B cell (primary cell): ENCODE data around the gene ADCY3. TPM values are rescaled to one million over a fixed set of nuclear protein-coding genes. Genes with fewer than 3 reads are reported as not detected.
A peak's percentile ranks its signal among the peaks of the same experiment; 100 is the strongest.

Source experiments
- ATAC-seq: fragments of 200-7000 bp; cut with Tn5 transposase; one replicate; pipeline ENCODE4 v1.10.0; 2021; ENCODE audit warnings: low read depth, mild to moderate bottlenecking, moderate number of reproducible peaks, moderate library complexity
- CTCF ChIA-PET: fragments of 350-600 bp; sonication (Branson Sonifier 250); formaldehyde crosslinking; loops from one replicate; lab custom pipeline; 2021; ENCODE audit warnings: antibody characterized with exemption, inconsistent platforms; lab: Charles Lee
- POLR2A ChIA-PET: fragments of 350-600 bp; sonication (Branson Sonifier 250); formaldehyde crosslinking; loops from one replicate; lab custom pipeline; 2021; ENCODE audit warnings: antibody characterized with exemption; lab: Charles Lee
- DNase-seq: peaks from one replicate; pipeline ENCODE4 v3.0.0; 2013
- H2AFZ ChIP-seq: 2 replicates; pipeline ENCODE4 v1.6.1; 2012; ENCODE audit warnings: mild to moderate bottlenecking, low read depth, low read length; ENCODE audit not compliant: insufficient read depth, poor library complexity, severe bottlenecking
- H3K27ac ChIP-seq, 2 donors: 1 replicate in 1 of 2; 2 replicates in 1 of 2; pipeline ENCODE4 v1.5.1; 2012 to 2013; ENCODE audit warnings: low read length in 2 of 2, mild to moderate bottlenecking in 2 of 2, moderate library complexity in 1 of 2
- H3K27me3 ChIP-seq, 4 experiments: fragments of 200-600 bp in 1 of 4; sonication (generic) in 1 of 4; replicated peaks in 1 of 4; 1 replicate in 2 of 4; 2 replicates in 2 of 4; pipeline versions ENCODE4 v1.6.1 to v1.7.0; 2013 to 2016; ENCODE audit warnings: low read length in 3 of 4, mild to moderate bottlenecking in 2 of 4, mixed read lengths in 1 of 4, moderate library complexity in 1 of 4; ENCODE audit not compliant: insufficient read depth in 4 of 4, control insufficient read depth in 3 of 4; ENCODE audit errors: control extremely low read depth in 1 of 4
- H3K36me3 ChIP-seq, 2 experiments: replicated peaks in 1 of 2; 1 replicate in 1 of 2; 2 replicates in 1 of 2; pipeline versions ENCODE4 v1.6.1 to v1.7.1; 2013; ENCODE audit warnings: low read length in 1 of 2; ENCODE audit not compliant: insufficient read depth in 2 of 2, control insufficient read depth in 1 of 2; ENCODE audit errors: control extremely low read depth in 1 of 2, extremely low read depth in 1 of 2
- H3K4me1 ChIP-seq, 2 donors: fragments of 200-600 bp in 1 of 2; sonication (generic) in 1 of 2; 1 replicate in 1 of 2; 2 replicates in 1 of 2; pipeline versions ENCODE4 v1.5.1 to v1.6.1; 2013 to 2017; ENCODE audit warnings: low read length in 2 of 2; ENCODE audit not compliant: control insufficient read depth in 2 of 2, insufficient read depth in 2 of 2
- H3K4me2 ChIP-seq: replicated peaks from 2 replicates; pipeline ENCODE3; 2012; ENCODE audit warnings: mild to moderate bottlenecking, low read depth, low read length; ENCODE audit not compliant: poor library complexity, severe bottlenecking
- H3K4me3 ChIP-seq, 5 experiments: fragments of 200-600 bp in 1 of 5; sonication (generic) in 1 of 5; 1 replicate in 3 of 5; 2 replicates in 2 of 5; pipeline versions ENCODE4 v1.5.1 to v1.7.0; 2011 to 2016; ENCODE audit warnings: low read length in 4 of 5, mild to moderate bottlenecking in 4 of 5, low read depth in 2 of 5, control low read depth in 1 of 5, moderate library complexity in 1 of 5; ENCODE audit not compliant: insufficient read depth in 1 of 5; ENCODE audit errors: control extremely low read depth in 1 of 5, extremely low read depth in 1 of 5
- H3K79me2 ChIP-seq: fragments of 200-600 bp; sonication (generic); one replicate; pipeline ENCODE4 v1.6.0; 2016; ENCODE audit warnings: low read length; ENCODE audit not compliant: control insufficient read depth, insufficient read depth
- H3K9ac ChIP-seq: fragments of 200-600 bp; sonication (generic); 2 replicates; pipeline ENCODE4 v1.6.1; 2017; ENCODE audit warnings: mild to moderate bottlenecking, low read length, moderate library complexity
- H3K9me3 ChIP-seq, 3 donors: one replicate each; pipeline versions ENCODE4 v1.6.1 to v1.7.1; 2013; ENCODE audit warnings: low read length in 2 of 3; ENCODE audit not compliant: control insufficient read depth in 2 of 3, insufficient read depth in 1 of 3; ENCODE audit errors: control extremely low read depth in 1 of 3
- H4K20me1 ChIP-seq: 2 replicates; pipeline ENCODE4 v1.6.0; 2012; ENCODE audit warnings: mild to moderate bottlenecking, low read length; ENCODE audit not compliant: insufficient read depth, control insufficient read depth, poor library complexity, severe bottlenecking
- H3K27ac Mint-ChIP-seq: one replicate; pipeline ENCODE4 v1.8.0; 2021; ENCODE audit warnings: mixed read lengths
- H3K27me3 Mint-ChIP-seq: one replicate; pipeline ENCODE4 v1.8.0; 2021; ENCODE audit warnings: mixed read lengths
- H3K4me1 Mint-ChIP-seq: one replicate; pipeline ENCODE4 v1.8.0; 2021; ENCODE audit warnings: mixed read lengths
- H3K4me3 Mint-ChIP-seq: one replicate; pipeline ENCODE4 v1.8.0; 2021; ENCODE audit warnings: mixed read lengths
- H3K9me3 Mint-ChIP-seq: one replicate; pipeline ENCODE4 v1.8.0; 2022; ENCODE audit warnings: mixed read lengths; ENCODE audit not compliant: insufficient read depth
- EZH2 ChIP-seq: IDR thresholded peaks from 2 replicates; pipeline ENCODE4 v1.6.1; 2012; ENCODE audit warnings: borderline replicate concordance, low read depth, mild to moderate bottlenecking, moderate library complexity, low read length; ENCODE audit not compliant: insufficient read depth, poor library complexity, severe bottlenecking
- WGBS: methylation state at CpG from one replicate; pipeline ENCODE4 v1.1.5; 2013; ENCODE audit warnings: missing lambda C conversion rate; ENCODE audit not compliant: insufficient coverage; 5-methylcytosine and 5-hydroxymethylcytosine counted together
- intact Hi-C: fragments of 100-400 bp; cut with micrococcal nuclease; formaldehyde crosslinking; loops from one replicate; pipeline ENCODE4 v1.10.0; 2022
- polyA plus RNA-seq: library from polyadenylated mRNA; depleted of rRNA; stranded (reverse); fragments of >200 nt; gene quantifications from 2 replicates; pipeline ENCODE4 v1.2.3, GENCODE V29; 2012
- total RNA-seq, 2 donors: library from RNA; stranded (reverse); fragments of 120-200 nt in 1 of 2; gene quantifications; 1 replicate in 1 of 2; 2 replicates in 1 of 2; pipeline versions ENCODE4 v1.2.3 to v1.2.4, GENCODE V29; 2013 to 2022
- TF ChIP-seq, protein P1 (sequence below): fragments of 200-600 bp; IDR thresholded peaks from one replicate; pipeline ENCODE4 v1.8.0; 2022; ENCODE audit warnings: antibody characterized with exemption, mild to moderate bottlenecking

Gene ADCY3
- total and polyA plus RNA-seq, 2 donors (not counting 1 experiment from before 2014, with no cell fraction given) = 48.4 to 73.0 TPM

DNA sequence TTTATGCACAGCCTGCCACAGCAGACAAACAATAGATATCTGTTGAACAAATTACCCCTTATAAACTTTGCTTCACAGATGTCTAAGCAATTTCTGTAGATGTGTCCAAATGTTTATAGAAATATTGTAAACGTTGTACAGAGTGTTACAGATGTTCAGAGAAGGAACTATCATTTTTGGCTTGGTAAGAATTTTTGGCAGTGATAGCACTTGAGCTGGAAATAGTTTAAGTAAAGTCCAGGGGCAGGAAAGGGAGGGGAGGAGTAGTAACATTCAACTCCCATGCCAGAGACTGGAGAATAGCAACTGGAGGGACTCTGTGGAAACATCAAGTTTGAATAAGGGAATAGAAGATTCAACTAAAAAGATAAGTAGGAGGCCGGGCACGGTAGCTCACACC is 131.2 kb downstream of the ADCY3 start:
- intact Hi-C loops = no loop called here
- ChIA-PET CTCF (no interaction called here), POLR2A (no interaction called here)

DNA sequence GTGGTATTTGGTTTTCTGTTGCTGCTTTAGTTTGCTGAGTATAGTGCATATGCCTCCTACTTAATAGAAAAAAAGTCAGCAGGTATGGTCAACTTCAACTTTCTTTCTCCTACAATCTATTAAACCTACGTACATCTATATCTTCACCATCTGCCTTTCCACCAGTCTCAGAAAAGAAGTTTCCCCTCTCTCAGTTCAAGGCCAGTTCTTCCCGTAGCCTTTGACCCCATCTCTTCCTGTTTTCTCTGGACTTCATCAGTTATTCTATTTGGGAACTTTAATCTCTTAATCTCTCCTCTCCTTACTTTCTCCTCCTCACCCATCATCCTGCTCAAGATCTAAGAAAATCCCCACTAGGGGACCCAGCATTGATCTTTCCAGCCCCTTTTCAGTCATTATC is 132.5 kb downstream of the ADCY3 start:
- intact Hi-C loops = no loop called here
- peaks cover 5% of the 10 kb centered on the region for H3K27me3 Mint-ChIP-seq
- 100% methylated on average over 2 of the region's 2 CpGs for WGBS
- ChIA-PET POLR2A (interaction anchor here (0.7 kb wide), 1 partner anchor 1092 kb away, joined by 3 read pairs; no protein-coding TSS in a partner anchor), CTCF (no interaction called here)
- Histone ChIP-seq H3K36me3 (peaks cover 0 to 3% of the 10 kb centered on the region in 2 experiments), H4K20me1 (no peaks in the 10 kb centered on the region), H2AFZ (no peak overlapping the region), H3K9ac (no peak overlapping the region), H3K79me2 (peaks cover 11% of the 10 kb centered on the region), H3K4me1 (peaks cover 28 to 35% of the 10 kb centered on the region in 2 donors), H3K9me3 (peaks cover 0 to 10% (median 6%) of the 10 kb centered on the region in 3 donors), H3K4me3 (no peak overlapping the region), H3K4me2 (no peak overlapping the region), H3K27ac (no peak overlapping the region), H3K27me3 (peaks cover 0 to 29% (median 15%) of the 10 kb centered on the region in 4 experiments)
- ATAC-seq (no peak), DNase-seq (no peak)
- H3K9me3 Mint-ChIP-seq = no peaks in the 10 kb centered on the region
- H3K27ac Mint-ChIP-seq = peak overlapping the region; percentile 79
- no peak overlapping the region for H3K4me3 Mint-ChIP-seq
- peaks cover 30% of the 10 kb centered on the region for H3K4me1 Mint-ChIP-seq
- TF ChIP-seq EZH2 = no peak
- TF ChIP-seq, protein P1, sequence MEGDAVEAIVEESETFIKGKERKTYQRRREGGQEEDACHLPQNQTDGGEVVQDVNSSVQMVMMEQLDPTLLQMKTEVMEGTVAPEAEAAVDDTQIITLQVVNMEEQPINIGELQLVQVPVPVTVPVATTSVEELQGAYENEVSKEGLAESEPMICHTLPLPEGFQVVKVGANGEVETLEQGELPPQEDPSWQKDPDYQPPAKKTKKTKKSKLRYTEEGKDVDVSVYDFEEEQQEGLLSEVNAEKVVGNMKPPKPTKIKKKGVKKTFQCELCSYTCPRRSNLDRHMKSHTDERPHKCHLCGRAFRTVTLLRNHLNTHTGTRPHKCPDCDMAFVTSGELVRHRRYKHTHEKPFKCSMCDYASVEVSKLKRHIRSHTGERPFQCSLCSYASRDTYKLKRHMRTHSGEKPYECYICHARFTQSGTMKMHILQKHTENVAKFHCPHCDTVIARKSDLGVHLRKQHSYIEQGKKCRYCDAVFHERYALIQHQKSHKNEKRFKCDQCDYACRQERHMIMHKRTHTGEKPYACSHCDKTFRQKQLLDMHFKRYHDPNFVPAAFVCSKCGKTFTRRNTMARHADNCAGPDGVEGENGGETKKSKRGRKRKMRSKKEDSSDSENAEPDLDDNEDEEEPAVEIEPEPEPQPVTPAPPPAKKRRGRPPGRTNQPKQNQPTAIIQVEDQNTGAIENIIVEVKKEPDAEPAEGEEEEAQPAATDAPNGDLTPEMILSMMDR = no peak

More for the DNA sequence above, 131.2 kb downstream of the ADCY3 start:
- Histone ChIP-seq H3K27me3 (peaks cover 0 to 17% (median 6%) of the 10 kb centered on the region in 4 experiments), H3K9me3 (peaks cover 0 to 10% (median 6%) of the 10 kb centered on the region in 3 donors), H3K4me3 (no peak overlapping the region), H3K36me3 (peaks cover 0 to 3% of the 10 kb centered on the region in 2 experiments), H4K20me1 (no peaks in the 10 kb centered on the region), H3K27ac (no peak overlapping the region), H3K4me2 (no peak overlapping the region), H3K4me1 (peaks cover 30 to 40% of the 10 kb centered on the region in 2 donors), H2AFZ (no peak overlapping the region), H3K79me2 (peaks cover 15% of the 10 kb centered on the region), H3K9ac (no peak overlapping the region)
- Mint-ChIP-seq H3K4me3 (no peak overlapping the region), H3K9me3 (no peaks in the 10 kb centered on the region), H3K4me1 (peaks cover 39% of the 10 kb centered on the region), H3K27ac (no peak overlapping the region), H3K27me3 (no peaks in the 10 kb centered on the region)
- TF ChIP-seq EZH2 = no peak
- TF ChIP-seq, protein P1 = no peak
- 94% methylated on average over 3 of the region's 3 CpGs for WGBS
- DNase-seq = no peak
- no peak for ATAC-seq
